Neural progenitor cell (in vitro differentiated cells): ENCODE data around the gene ERMP1.

Source experiments
- EZH2 ChIP-seq: fragments of 200-600 bp; sonication (generic); IDR thresholded peaks from 2 replicates; pipeline ENCODE4 v1.6.1; 2017; ENCODE audit warnings: antibody characterized with exemption, mild to moderate bottlenecking, moderate library complexity
- EZH2phosphoT487 ChIP-seq: fragments of 200-600 bp; sonication (generic); IDR thresholded peaks from 2 replicates; pipeline ENCODE4 v1.6.1; 2017; ENCODE audit warnings: antibody characterized with exemption
- TF ChIP-seq, protein P1 (sequence below): fragments of 200-600 bp; sonication (generic); IDR thresholded peaks from 2 replicates; pipeline ENCODE4 v1.5.1; 2017; ENCODE audit warnings: antibody characterized with exemption, mild to moderate bottlenecking

DNA sequence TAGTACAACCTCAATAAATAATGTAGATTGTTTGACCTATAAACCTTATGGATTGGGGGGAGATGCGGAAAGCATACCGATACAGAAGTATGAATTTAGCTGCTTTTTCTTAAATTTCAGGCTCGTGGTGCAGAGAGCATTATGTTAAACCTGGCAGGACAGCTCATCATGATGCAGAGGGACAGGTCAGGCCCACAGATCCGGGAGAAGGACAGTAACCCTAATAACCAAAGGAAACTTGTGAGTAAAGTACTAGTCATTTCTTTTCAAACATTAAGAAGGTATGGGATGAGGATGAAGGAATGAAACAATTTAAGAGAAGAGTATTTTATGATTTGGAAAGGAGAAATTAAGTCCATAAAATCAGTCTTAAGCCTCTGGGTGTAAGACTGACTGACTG, 70.5 kb downstream of the ERMP1 start:
- TF ChIP-seq, protein P1, sequence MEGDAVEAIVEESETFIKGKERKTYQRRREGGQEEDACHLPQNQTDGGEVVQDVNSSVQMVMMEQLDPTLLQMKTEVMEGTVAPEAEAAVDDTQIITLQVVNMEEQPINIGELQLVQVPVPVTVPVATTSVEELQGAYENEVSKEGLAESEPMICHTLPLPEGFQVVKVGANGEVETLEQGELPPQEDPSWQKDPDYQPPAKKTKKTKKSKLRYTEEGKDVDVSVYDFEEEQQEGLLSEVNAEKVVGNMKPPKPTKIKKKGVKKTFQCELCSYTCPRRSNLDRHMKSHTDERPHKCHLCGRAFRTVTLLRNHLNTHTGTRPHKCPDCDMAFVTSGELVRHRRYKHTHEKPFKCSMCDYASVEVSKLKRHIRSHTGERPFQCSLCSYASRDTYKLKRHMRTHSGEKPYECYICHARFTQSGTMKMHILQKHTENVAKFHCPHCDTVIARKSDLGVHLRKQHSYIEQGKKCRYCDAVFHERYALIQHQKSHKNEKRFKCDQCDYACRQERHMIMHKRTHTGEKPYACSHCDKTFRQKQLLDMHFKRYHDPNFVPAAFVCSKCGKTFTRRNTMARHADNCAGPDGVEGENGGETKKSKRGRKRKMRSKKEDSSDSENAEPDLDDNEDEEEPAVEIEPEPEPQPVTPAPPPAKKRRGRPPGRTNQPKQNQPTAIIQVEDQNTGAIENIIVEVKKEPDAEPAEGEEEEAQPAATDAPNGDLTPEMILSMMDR, result no peak
- TF ChIP-seq EZH2 (no peak), EZH2phosphoT487 (no peak)
